Astrocyte (in vitro differentiated cells and primary cell): Measurements from ENCODE around the gene FRY. TPM values are rescaled to one million over a fixed set of nuclear protein-coding genes. Genes with fewer than 3 reads are reported as not detected.

ENCODE experiments used
- DNase-seq: peaks from one replicate; pipeline ENCODE4 v3.0.0-alpha.2; 2010; ENCODE audit warnings: low read depth
- FAIRE-seq: peaks from 2 replicates; lab custom pipeline; 2011; peaks lifted over from hg19 to GRCh38; lab: Jason Lieb, UNC
- H2AFZ ChIP-seq: 2 replicates; pipeline ENCODE4 v1.6.0; 2012; ENCODE audit warnings: low read depth, low read length, inconsistent platforms
- H3K27ac ChIP-seq: 2 replicates; pipeline ENCODE4 v1.5.1; 2011; ENCODE audit warnings: low read depth, low read length, inconsistent platforms
- H3K27me3 ChIP-seq: 2 replicates; pipeline ENCODE4 v1.6.0; 2011; ENCODE audit warnings: low read length, inconsistent platforms; ENCODE audit not compliant: insufficient read depth
- H3K36me3 ChIP-seq: 2 replicates; pipeline ENCODE4 v1.5.1; 2011; ENCODE audit warnings: low read length, inconsistent platforms; ENCODE audit not compliant: insufficient read depth
- H3K4me1 ChIP-seq: 2 replicates; pipeline ENCODE4 v1.5.1; 2011; ENCODE audit warnings: low read length, inconsistent platforms; ENCODE audit not compliant: insufficient read depth
- H3K4me2 ChIP-seq: 2 replicates; pipeline ENCODE4 v1.6.0; 2012; ENCODE audit warnings: low read length, inconsistent platforms
- H3K4me3 ChIP-seq: 2 replicates; pipeline ENCODE4 v1.5.1; 2011; ENCODE audit warnings: low read depth, mild to moderate bottlenecking, low read length, inconsistent platforms; ENCODE audit not compliant: insufficient read depth
- H3K79me2 ChIP-seq: 2 replicates; pipeline ENCODE4 v1.6.0; 2012; ENCODE audit warnings: mild to moderate bottlenecking, low read length, inconsistent platforms; ENCODE audit not compliant: insufficient read depth
- H3K9ac ChIP-seq: 2 replicates; pipeline ENCODE4 v1.6.0; 2012; ENCODE audit warnings: mild to moderate bottlenecking, low read length, inconsistent platforms
- H3K9me3 ChIP-seq: 2 replicates; pipeline ENCODE4 v1.5.1; 2012; ENCODE audit warnings: low read depth, mild to moderate bottlenecking, low read length, inconsistent platforms; ENCODE audit not compliant: insufficient read depth
- H4K20me1 ChIP-seq: 2 replicates; pipeline ENCODE4 v1.6.0; 2012; ENCODE audit warnings: low read length, inconsistent platforms; ENCODE audit not compliant: insufficient read depth
- H3K27ac Mint-ChIP-seq: one replicate; pipeline ENCODE4 v1.8.0; 2021; ENCODE audit warnings: mild to moderate bottlenecking, mixed read lengths; ENCODE audit not compliant: unreplicated experiment
- H3K27me3 Mint-ChIP-seq: one replicate; pipeline ENCODE4 v1.8.0; 2021; ENCODE audit warnings: low read depth, mixed read lengths; ENCODE audit not compliant: unreplicated experiment
- H3K36me3 Mint-ChIP-seq: one replicate; pipeline ENCODE4 v1.8.0; 2021; ENCODE audit warnings: low read depth, mixed read lengths; ENCODE audit not compliant: unreplicated experiment
- H3K4me1 Mint-ChIP-seq: one replicate; pipeline ENCODE4 v1.8.0; 2021; ENCODE audit warnings: low read depth, mixed read lengths; ENCODE audit not compliant: unreplicated experiment
- H3K4me3 Mint-ChIP-seq: one replicate; pipeline ENCODE4 v1.8.0; 2021; ENCODE audit warnings: mild to moderate bottlenecking, moderate library complexity, mixed read lengths; ENCODE audit not compliant: unreplicated experiment
- H3K9me3 Mint-ChIP-seq: one replicate; pipeline ENCODE4 v1.8.0; 2021; ENCODE audit warnings: mild to moderate bottlenecking, mixed read lengths; ENCODE audit not compliant: unreplicated experiment
- CTCF ChIP-seq: IDR thresholded peaks from 2 replicates; pipeline ENCODE4 v1.5.1; 2011; ENCODE audit warnings: low read depth, mild to moderate bottlenecking, inconsistent platforms, low read length, moderate library complexity; ENCODE audit not compliant: insufficient read depth
- EZH2 ChIP-seq: IDR thresholded peaks from 2 replicates; pipeline ENCODE4 v1.6.1; 2012; ENCODE audit warnings: mild to moderate bottlenecking, low read length, inconsistent platforms; ENCODE audit not compliant: insufficient read depth
- total RNA-seq: library from RNA; stranded (reverse); gene quantifications from 2 replicates; pipeline ENCODE4 v1.2.1, GENCODE V29; 2021

The FRY gene
- total RNA-seq, 1 donor from 2014 or later, result 4.6 TPM

- no peak for TF ChIP-seq EZH2
- TF ChIP-seq CTCF, result no peak
- no peaks in the 10 kb centered on the region for H3K36me3 ChIP-seq
- Mint-ChIP-seq H3K4me3 (no peak overlapping the region), H3K27me3 (no peaks in the 10 kb centered on the region), H3K9me3 (no peaks in the 10 kb centered on the region), H3K27ac (peak overlapping the region; percentile 77), H3K36me3 (no peaks in the 10 kb centered on the region), H3K4me1 (peaks cover 28% of the 10 kb centered on the region)
- H3K9ac ChIP-seq, result no peak overlapping the region
- H3K4me3 ChIP-seq, result no peak overlapping the region
- peak overlapping the region; percentile 1 for H3K27ac ChIP-seq
- no peaks in the 10 kb centered on the region for H3K79me2 ChIP-seq
- FAIRE-seq, result peak; percentile 32
- peak; percentile 93 for DNase-seq
- no peak overlapping the region for H2AFZ ChIP-seq
- no peaks in the 10 kb centered on the region for H4K20me1 ChIP-seq
- H3K9me3 ChIP-seq, result no peaks in the 10 kb centered on the region
- H3K4me1 ChIP-seq, result peaks cover 17% of the 10 kb centered on the region
- H3K4me2 ChIP-seq, result peak overlapping the region; percentile 36
- H3K27me3 ChIP-seq, result no peaks in the 10 kb centered on the region
Measured at GRCh38 chr13:32261567-32261966, 230.0 kb downstream of the FRY start.

GRCh38 chr13:32262165-32262564 is 230.6 kb downstream of the FRY start:
- peak overlapping the region; percentile 77 for H3K27ac Mint-ChIP-seq
- Histone ChIP-seq H3K9ac (no peak overlapping the region), H3K4me1 (peaks cover 17% of the 10 kb centered on the region), H2AFZ (no peak overlapping the region), H3K27ac (no peak overlapping the region), H3K27me3 (no peaks in the 10 kb centered on the region), H3K9me3 (no peaks in the 10 kb centered on the region), H4K20me1 (no peaks in the 10 kb centered on the region), H3K4me3 (no peak overlapping the region), H3K4me2 (peak overlapping the region; percentile 36), H3K36me3 (no peaks in the 10 kb centered on the region), H3K79me2 (no peaks in the 10 kb centered on the region)
- H3K36me3 Mint-ChIP-seq, result no peaks in the 10 kb centered on the region
- peaks cover 28% of the 10 kb centered on the region for H3K4me1 Mint-ChIP-seq
- peak; percentile 27 for DNase-seq
- no peaks in the 10 kb centered on the region for H3K9me3 Mint-ChIP-seq
- TF ChIP-seq EZH2 (no peak), CTCF (no peak)
- FAIRE-seq, result no peak
- H3K27me3 Mint-ChIP-seq, result no peaks in the 10 kb centered on the region
- no peak overlapping the region for H3K4me3 Mint-ChIP-seq

- Histone ChIP-seq H3K9me3 (no peaks in the 10 kb centered on the region), H3K27ac (no peak overlapping the region), H4K20me1 (no peaks in the 10 kb centered on the region), H3K36me3 (no peaks in the 10 kb centered on the region), H3K9ac (no peak overlapping the region), H2AFZ (no peak overlapping the region), H3K27me3 (no peaks in the 10 kb centered on the region), H3K79me2 (no peaks in the 10 kb centered on the region), H3K4me2 (no peak overlapping the region), H3K4me3 (no peak overlapping the region), H3K4me1 (peaks cover 17% of the 10 kb centered on the region)
- Mint-ChIP-seq H3K4me1 (peaks cover 28% of the 10 kb centered on the region), H3K4me3 (no peak overlapping the region), H3K36me3 (no peaks in the 10 kb centered on the region), H3K9me3 (no peaks in the 10 kb centered on the region), H3K27ac (peak overlapping the region; percentile 77), H3K27me3 (no peaks in the 10 kb centered on the region)
- TF ChIP-seq EZH2, result no peak
- DNase-seq, result no peak
- FAIRE-seq, result no peak
Measured at GRCh38 chr13:32262619-32263018, 231.0 kb downstream of the FRY start.
